ENCODE data around the gene SAMD7. TPM values are rescaled to one million over a fixed set of nuclear protein-coding genes. Genes with fewer than 3 reads are reported as not detected.

Gene SAMD7
- total and polyA plus RNA-seq, 7 experiments from 2014 or later = not detected

- Histone ChIP-seq H3K27ac (ENCODE audit: low read depth, low read length) (no peak overlapping the region), H3K4me3 (ENCODE audit: low read length) (no peak overlapping the region), H3K27me3 (ENCODE audit: control insufficient read depth in 2 of 2, insufficient read depth in 2 of 2, low read length in 2 of 2) (no peaks in the 10 kb centered on the region), H3K4me1 (ENCODE audit: control insufficient read depth in 2 of 2, insufficient read depth in 2 of 2, low read length in 2 of 2) (peaks cover 13 to 27% of the 10 kb centered on the region in 2 donors), H3K9me3 (ENCODE audit: control insufficient read depth in 2 of 3, low read length in 3 of 3) (no peaks in the 10 kb centered on the region), H3K36me3 (ENCODE audit: control insufficient read depth in 2 of 3, insufficient read depth in 3 of 3, low read length in 3 of 3) (peaks cover 5 to 24% (median 10%) of the 10 kb centered on the region in 3 experiments)
- no peak for DNase-seq
- ChIA-PET POLR2A (interaction anchor here (0.6 to 1.1 kb wide), 3 partner anchors 106 to 992 kb away, joined by 3 to 4 read pairs (median 3); no protein-coding TSS in a partner anchor), CTCF (no interaction called here)
- H3K36me3 Mint-ChIP-seq = peaks cover 0 to 20% (median 12%) of the 10 kb centered on the region in 5 donors
- peaks cover 42 to 81% (median 68%) of the 10 kb centered on the region in 7 donors for H3K4me1 Mint-ChIP-seq
- peak overlapping the region in 5 of 10 donors; percentile 0 to 29 (median 24) for H3K4me3 Mint-ChIP-seq
- no peaks in the 10 kb centered on the region for H3K9me3 Mint-ChIP-seq
- peak overlapping the region in 5 of 9 donors; percentile 2 to 44 (median 29) for H3K27ac Mint-ChIP-seq
- H3K27me3 Mint-ChIP-seq = no peaks in the 10 kb centered on the region
- ATAC-seq = no peak
- intact Hi-C loops (cut with micrococcal nuclease) = no loop called here
Observed at GRCh38 chr3:169971522-169971921, 60.1 kb downstream of the SAMD7 start.

- Histone ChIP-seq H3K4me1 (ENCODE audit: control insufficient read depth in 2 of 2, insufficient read depth in 2 of 2, low read length in 2 of 2) (peaks cover 0 to 4% of the 10 kb centered on the region in 2 donors), H3K9me3 (ENCODE audit: control insufficient read depth in 2 of 3, low read length in 3 of 3) (no peaks in the 10 kb centered on the region), H3K27me3 (ENCODE audit: control insufficient read depth in 2 of 2, insufficient read depth in 2 of 2, low read length in 2 of 2) (no peaks in the 10 kb centered on the region), H3K36me3 (ENCODE audit: control insufficient read depth in 2 of 3, insufficient read depth in 3 of 3, low read length in 3 of 3) (peaks cover 21 to 83% (median 56%) of the 10 kb centered on the region in 3 experiments), H3K4me3 (ENCODE audit: low read length) (no peak overlapping the region), H3K27ac (ENCODE audit: low read depth, low read length) (no peak overlapping the region)
- ChIA-PET POLR2A (no interaction called here), CTCF (no interaction called here)
- Mint-ChIP-seq H3K9me3 (no peaks in the 10 kb centered on the region), H3K27ac (peak overlapping the region in 6 of 9 donors; percentile 1 to 51 (median 10)), H3K27me3 (no peaks in the 10 kb centered on the region), H3K36me3 (peaks cover 18 to 61% (median 44%) of the 10 kb centered on the region in 5 donors), H3K4me1 (peaks cover 4 to 26% (median 17%) of the 10 kb centered on the region in 7 donors), H3K4me3 (no peak overlapping the region)
- ATAC-seq (no peak), DNase-seq (no peak)
- intact Hi-C loops (cut with micrococcal nuclease) = loop anchor here in 1 of 2 donors (1.0 to 5.0 kb wide), 2 partner anchors 11 to 118 kb away; no protein-coding TSS in a partner anchor
Observed at GRCh38 chr3:169980055-169980454, 68.7 kb downstream of the SAMD7 start.

GRCh38 chr3:169984292-169984691 lies 72.9 kb downstream of the SAMD7 start:
- intact Hi-C loops (cut with micrococcal nuclease) = loop anchor here in 1 of 2 donors (1.0 to 5.0 kb wide), 2 partner anchors 9 to 122 kb away; no protein-coding TSS in a partner anchor
- Mint-ChIP-seq H3K9me3 (no peaks in the 10 kb centered on the region), H3K27me3 (no peaks in the 10 kb centered on the region), H3K27ac (peak overlapping the region in 6 of 9 donors; percentile 13 to 82 (median 22)), H3K4me3 (no peak overlapping the region), H3K36me3 (peaks cover 18 to 52% (median 34%) of the 10 kb centered on the region in 5 donors), H3K4me1 (peaks cover 2 to 19% (median 14%) of the 10 kb centered on the region in 7 donors)
- no peak overlapping the region for H3K4me3 ChIP-seq (ENCODE audit: low read length)
- ChIA-PET POLR2A (interaction anchor here (0.6 to 1.4 kb wide), 5 partner anchors 14 to 96 kb away, joined by 3 to 4 read pairs (median 3); no protein-coding TSS in a partner anchor), CTCF (interaction anchor here (0.6 to 1.3 kb wide), 3 partner anchors 55 to 121 kb away, joined by 3 to 4 read pairs (median 3); no protein-coding TSS in a partner anchor)
- H3K9me3 ChIP-seq (ENCODE audit: control insufficient read depth in 2 of 3, low read length in 3 of 3) = no peaks in the 10 kb centered on the region
- H3K27me3 ChIP-seq (ENCODE audit: control insufficient read depth in 2 of 2, insufficient read depth in 2 of 2, low read length in 2 of 2) = no peaks in the 10 kb centered on the region
- peaks cover 16 to 71% (median 47%) of the 10 kb centered on the region in 3 experiments for H3K36me3 ChIP-seq (ENCODE audit: control insufficient read depth in 2 of 3, insufficient read depth in 3 of 3, low read length in 3 of 3)
- peaks cover 0 to 4% of the 10 kb centered on the region in 2 donors for H3K4me1 ChIP-seq (ENCODE audit: control insufficient read depth in 2 of 2, insufficient read depth in 2 of 2, low read length in 2 of 2)
- no peak overlapping the region for H3K27ac ChIP-seq (ENCODE audit: low read depth, low read length)
- DNase-seq (no peak), ATAC-seq (no peak)

Other genes starting within 250 kb of the SAMD7 start
- under 1 TPM in 1 of 5 experiments, not detected in 4; 0.42 TPM for gene MECOM, start 247.9 kb upstream of the SAMD7 start, total RNA-seq
- gene MECOM, start 247.9 kb upstream of the SAMD7 start, polyA plus RNA-seq = not detected
- gene TERC, start 146.5 kb upstream of the SAMD7 start, total RNA-seq = 10 to 100 TPM in 2 of 5 experiments, 1 to 10 TPM in 3; 4.0 to 19.4 (median 7.4) TPM
- gene TERC, start 146.5 kb upstream of the SAMD7 start, polyA plus RNA-seq = 1 to 10 TPM in 1 of 2 donors, not detected in 1; 1.1 TPM
- under 1 TPM in 1 of 5 experiments, not detected in 4; 0.36 TPM for gene ACTRT3, start 142.0 kb upstream of the SAMD7 start, total RNA-seq
- gene ACTRT3, start 142.0 kb upstream of the SAMD7 start, polyA plus RNA-seq = under 1 TPM in 1 of 2 donors, not detected in 1; 0.32 TPM
- gene MYNN, start 138.2 kb upstream of the SAMD7 start, total RNA-seq = 10 to 100 TPM; 16.2 to 20.8 (median 19.0) TPM
- gene MYNN, start 138.2 kb upstream of the SAMD7 start, polyA plus RNA-seq = 10 to 100 TPM; 12.8 to 16.3 TPM
- under 1 TPM in 1 of 5 experiments, not detected in 4; 0.12 TPM for gene LRRIQ4, start 98.7 kb upstream of the SAMD7 start, total RNA-seq
- gene LRRIQ4, start 98.7 kb upstream of the SAMD7 start, polyA plus RNA-seq = not detected
- gene LRRC34, start 98.7 kb upstream of the SAMD7 start, total RNA-seq = 1 to 10 TPM in 1 of 5 experiments, under 1 TPM in 4; 0.30 to 3.7 (median 0.42) TPM
- gene LRRC34, start 98.7 kb upstream of the SAMD7 start, polyA plus RNA-seq = under 1 TPM; 0.26 to 0.40 TPM
- gene LRRC31, start 41.6 kb upstream of the SAMD7 start, total RNA-seq = not detected
- gene LRRC31, start 41.6 kb upstream of the SAMD7 start, polyA plus RNA-seq = not detected
- gene SEC62, start 55.2 kb downstream of the SAMD7 start, total RNA-seq = 100 to 1,000 TPM in 3 of 5 experiments, 10 to 100 TPM in 2; 75.2 to 156 (median 110) TPM
- 100 to 1,000 TPM in 1 of 2 donors, 10 to 100 TPM in 1; 68.1 to 253 TPM for gene SEC62, start 55.2 kb downstream of the SAMD7 start, polyA plus RNA-seq
- 10 to 100 TPM in 2 of 5 experiments, 1 to 10 TPM in 3; 6.1 to 44.3 (median 8.7) TPM for gene GPR160, start 126.4 kb downstream of the SAMD7 start, total RNA-seq
- 10 to 100 TPM; 17.1 to 22.8 TPM for gene GPR160, start 126.4 kb downstream of the SAMD7 start, polyA plus RNA-seq

All from naive thymus-derived CD4-positive, alpha-beta T cell (primary cell).